ENCODE results near the gene TAAR2. TPM values are rescaled to one million over a fixed set of nuclear protein-coding genes. Genes with fewer than 3 reads are reported as not detected.

Gene TAAR2
- total and polyA plus RNA-seq, 2 of the 13 experiments (the other 11 are each of a cell fraction or from before 2014, with no cell fraction given): not detected

- TF ChIP-seq HNRNPLL (IDR thresholded peaks at IDR 0.05; ENCODE audit: low read depth, low read length, poor library complexity, severe bottlenecking): no peak
- no peak for TF ChIP-seq TBX3 (IDR thresholded peaks at IDR 0.05; ENCODE audit: borderline replicate concordance)
- no peak for TF ChIP-seq PHF21A (CRISPR knock-in tag; IDR thresholded peaks at IDR 0.05)
- TF ChIP-seq ARID2 (CRISPR knock-in tag; IDR thresholded peaks at IDR 0.05; ENCODE audit: borderline replicate concordance): no peak
- no peak for TF ChIP-seq RAD51 (IDR thresholded peaks at IDR 0.05; ENCODE audit: borderline replicate concordance)
- TF ChIP-seq PLRG1 (conservative IDR thresholded peaks at IDR 0.05): no peak
- no peak for TF ChIP-seq ZNF619 (CRISPR knock-in tag; IDR thresholded peaks at IDR 0.05)
- no peak for TF ChIP-seq ZNF256 (CRISPR knock-in tag; conservative IDR thresholded peaks at IDR 0.05)
- TF ChIP-seq ARNT2 (CRISPR knock-in tag; IDR thresholded peaks at IDR 0.05; ENCODE audit: low read depth): no peak
- no peak for TF ChIP-seq GRHL1 (CRISPR knock-in tag; conservative IDR thresholded peaks at IDR 0.05)
- TF ChIP-seq STAT6 (CRISPR knock-in tag; IDR thresholded peaks at IDR 0.05; ENCODE audit: borderline replicate concordance): no peak
Measured at GRCh38 chr6:132590362-132590761, 33.7 kb downstream of the TAAR2 start (continued).
